Astrocyte (in vitro differentiated cells and primary cell): ENCODE data around the gene ADGRB3.

Source experiments
- CTCF ChIP-seq: IDR thresholded peaks from 2 replicates; pipeline ENCODE4 v1.5.1; 2011; ENCODE audit warnings: low read depth, mild to moderate bottlenecking, inconsistent platforms, low read length, moderate library complexity; ENCODE audit not compliant: insufficient read depth
- EZH2 ChIP-seq: IDR thresholded peaks from 2 replicates; pipeline ENCODE4 v1.6.1; 2012; ENCODE audit warnings: mild to moderate bottlenecking, low read length, inconsistent platforms; ENCODE audit not compliant: insufficient read depth

GRCh38 chr6:68697394-68697793, 62.3 kb downstream of the ADGRB3 start:
- no peak for TF ChIP-seq CTCF
- TF ChIP-seq EZH2, result no peak
